ACC112 (cell line): ENCODE results near the gene MT1G.
"Not testable (repeated sequence)": the region's sequence is repeated elsewhere in the genome, so short reads cannot be mapped to it uniquely, and the experiment has no call there.

Experiments used
- H2AFZ ChIP-seq: fragments of 200-600 bp; sonication (generic); one replicate; pipeline ENCODE4 v1.6.0; 2017; ENCODE audit warnings: antibody characterized with exemption, low read length; ENCODE audit not compliant: unreplicated experiment
- H3K27ac ChIP-seq: fragments of 200-600 bp; sonication (generic); 2 replicates; pipeline ENCODE4 v1.5.1; 2014; ENCODE audit warnings: low read depth, mild to moderate bottlenecking, antibody characterized with exemption, low read length, moderate library complexity
- H3K27me3 ChIP-seq: fragments of 200-600 bp; sonication (generic); 2 replicates; pipeline ENCODE4 v1.6.1; 2014; ENCODE audit warnings: mild to moderate bottlenecking, antibody characterized with exemption, low read length, moderate library complexity, mixed read lengths; ENCODE audit not compliant: insufficient read depth
- H3K36me3 ChIP-seq: fragments of 200-600 bp; sonication (generic); 2 replicates; pipeline ENCODE4 v1.6.1; 2016; ENCODE audit warnings: mild to moderate bottlenecking, antibody characterized with exemption, low read length, moderate library complexity, mixed read lengths; ENCODE audit not compliant: insufficient read depth
- H3K4me1 ChIP-seq: fragments of 200-600 bp; sonication (generic); one replicate; pipeline ENCODE4 v1.6.1; 2016; ENCODE audit warnings: low read length, mixed read lengths; ENCODE audit not compliant: insufficient read depth, unreplicated experiment, control insufficient read depth
- H3K4me3 ChIP-seq: fragments of 200-600 bp; sonication (generic); 2 replicates; pipeline ENCODE4 v1.5.1; 2014; ENCODE audit warnings: mild to moderate bottlenecking, low read depth, low read length
- H3K79me2 ChIP-seq: fragments of 200-600 bp; sonication (generic); one replicate; pipeline ENCODE4 v1.6.0; 2016; ENCODE audit warnings: low read length; ENCODE audit not compliant: control insufficient read depth, unreplicated experiment, insufficient read depth

The MT1G gene

GRCh38 chr16:56625943-56626654 lies 41.8 kb downstream of the MT1G start:
- peaks cover 21% of the 10 kb centered on the region for H3K79me2 ChIP-seq
- peaks cover 8% of the 10 kb centered on the region for H3K4me1 ChIP-seq
- H3K27ac ChIP-seq: peak overlapping the region; percentile 88
- H2AFZ ChIP-seq: no peak overlapping the region
- H3K36me3 ChIP-seq: no peaks in the 10 kb centered on the region
- H3K4me3 ChIP-seq: peak overlapping the region; percentile 96
- no peaks in the 10 kb centered on the region for H3K27me3 ChIP-seq

GRCh38 chr16:56625140-56625942 lies 42.5 kb downstream of the MT1G start, which contains the start of gene MT1E:
TSS of gene MT1E (plus strand) at chr16:56625781. CDS start at chr16:56625852, 71 bp downstream.
- Histone ChIP-seq H3K79me2 (peaks cover 21% of the 10 kb centered on the region), H3K36me3 (no peaks in the 10 kb centered on the region), H3K4me1 (peaks cover 8% of the 10 kb centered on the region), H3K27me3 (no peaks in the 10 kb centered on the region), H3K4me3 (peak within 1 kb of the TSS; percentile 96), H3K27ac (peak within 1 kb of the TSS; percentile 88), H2AFZ (peak within 1 kb of the TSS; percentile 84)

- Histone ChIP-seq H3K36me3 (no peaks in the 10 kb centered on the region), H3K4me3 (no peak overlapping the region), H3K27me3 (no peaks in the 10 kb centered on the region), H2AFZ (no peak overlapping the region), H3K4me1 (peaks cover 10% of the 10 kb centered on the region), H3K27ac (no peak overlapping the region), H3K79me2 (peaks cover 21% of the 10 kb centered on the region)
These were observed 44.2 kb downstream of the MT1G start for GRCh38 chr16:56623637-56624036.

GRCh38 chr16:56623184-56623583 lies 44.7 kb downstream of the MT1G start:
- H3K36me3 ChIP-seq, H2AFZ ChIP-seq, H3K4me3 ChIP-seq, H3K27me3 ChIP-seq, H3K27ac ChIP-seq: not testable (repeated sequence)
- Histone ChIP-seq H3K4me1 (peaks cover 15% of the 10 kb centered on the region), H3K79me2 (peaks cover 24% of the 10 kb centered on the region)

GRCh38 chr16:56621665-56622445 lies 46.0 kb downstream of the MT1G start:
- H3K4me3 ChIP-seq, H3K27ac ChIP-seq, H3K36me3 ChIP-seq, H3K27me3 ChIP-seq, H2AFZ ChIP-seq: not testable (repeated sequence)
- Histone ChIP-seq H3K4me1 (peaks cover 19% of the 10 kb centered on the region), H3K79me2 (peaks cover 30% of the 10 kb centered on the region)

GRCh38 chr16:56620339-56620897 lies 47.4 kb downstream of the MT1G start:
- Histone ChIP-seq H3K79me2 (peaks cover 17% of the 10 kb centered on the region), H3K36me3 (no peaks in the 10 kb centered on the region), H3K27me3 (no peaks in the 10 kb centered on the region), H3K4me3 (no peak overlapping the region), H3K27ac (no peak overlapping the region), H2AFZ (no peak overlapping the region), H3K4me1 (peaks cover 19% of the 10 kb centered on the region)

GRCh38 chr16:56618138-56618537 lies 49.7 kb downstream of the MT1G start:
- no peaks in the 10 kb centered on the region for H3K36me3 ChIP-seq
- no peaks in the 10 kb centered on the region for H3K27me3 ChIP-seq
- peaks cover 17% of the 10 kb centered on the region for H3K79me2 ChIP-seq
- H3K27ac ChIP-seq: no peak overlapping the region
- peaks cover 35% of the 10 kb centered on the region for H3K4me1 ChIP-seq
- peak overlapping the region; percentile 80 for H3K4me3 ChIP-seq
- H2AFZ ChIP-seq: no peak overlapping the region

GRCh38 chr16:56617212-56618085 lies 50.4 kb downstream of the MT1G start:
- Histone ChIP-seq H3K79me2 (peaks cover 17% of the 10 kb centered on the region), H2AFZ (peak overlapping the region; percentile 87), H3K27ac (no peak overlapping the region), H3K4me3 (peak overlapping the region; percentile 80), H3K4me1 (peaks cover 41% of the 10 kb centered on the region), H3K27me3 (no peaks in the 10 kb centered on the region), H3K36me3 (no peaks in the 10 kb centered on the region)
